ENCODE measurements around the gene ZNF446.
A peak's percentile ranks its signal among the peaks of the same experiment; 100 is the strongest.

- TF ChIP-seq CTCF (IDR thresholded peaks at IDR 0.05) (peak in 1 of 3 donors; percentile 6), POLR2A (IDR thresholded peaks at IDR 0.05) (no peak)
Measured at GRCh38 chr19:58520257-58520599, 44.1 kb downstream of the ZNF446 start.
